Tibial nerve (tissue), 4 donors: ENCODE measurements around the gene HSCB. TPM values are rescaled to one million over a fixed set of nuclear protein-coding genes. Genes with fewer than 3 reads are reported as not detected.

Source experiments
- DNase-seq, 2 donors: peaks; one replicate each; pipeline ENCODE4 v3.0.0-alpha.2; 2019; ENCODE audit warnings: low spot score in 2 of 2
- H3K27ac ChIP-seq, 4 donors: fragments of 200-600 bp; sonication (generic) in 3 of 4; one replicate each; pipeline ENCODE4 v1.5.1; 2017 to 2019; ENCODE audit warnings: mild to moderate bottlenecking in 1 of 4
- H3K27me3 ChIP-seq, 2 donors: fragments of 200-600 bp; sonication (generic) in 1 of 2; one replicate each; pipeline versions ENCODE4 v1.5.1 to v1.6.0; 2017 to 2019
- H3K36me3 ChIP-seq, 3 donors: fragments of 200-600 bp; sonication (generic); one replicate each; pipeline ENCODE4 v1.5.1; 2018 to 2019
- H3K4me1 ChIP-seq, 4 donors: fragments of 200-600 bp; sonication (generic) in 3 of 4; one replicate each; pipeline ENCODE4 v1.5.1; 2017 to 2019
- H3K4me3 ChIP-seq, 4 donors: fragments of 200-600 bp; sonication (generic) in 3 of 4; one replicate each; pipeline ENCODE4 v1.5.1; 2017 to 2019; ENCODE audit warnings: mild to moderate bottlenecking in 1 of 4, moderate library complexity in 1 of 4
- H3K9me3 ChIP-seq, 4 donors: fragments of 200-600 bp; sonication (generic) in 3 of 4; one replicate each; pipeline ENCODE4 v1.5.1; 2017 to 2019
- CTCF ChIP-seq, 5 experiments: fragments of 200-600 bp in 3 of 5; fragments of 450-650 bp in 2 of 5; sonication (generic) in 3 of 5; IDR thresholded peaks; one replicate each; pipeline ENCODE4 v1.5.1; 2016 to 2019; ENCODE audit warnings: antibody characterized with exemption in 5 of 5, mild to moderate bottlenecking in 3 of 5, moderate library complexity in 2 of 5
- EP300 ChIP-seq, 2 donors: sonication (generic); formaldehyde crosslinking; IDR thresholded peaks; one replicate each; pipeline ENCODE4 v1.6.1; 2017; ENCODE audit warnings: antibody characterized with exemption in 2 of 2, mild to moderate bottlenecking in 1 of 2
- POLR2A ChIP-seq, 2 donors: fragments of 450-650 bp; IDR thresholded peaks; one replicate each; pipeline ENCODE4 v1.6.1; 2017; ENCODE audit warnings: antibody characterized with exemption in 2 of 2, mild to moderate bottlenecking in 2 of 2, moderate library complexity in 2 of 2
- WGBS, 2 donors: methylation state at CpG; one replicate each; pipeline ENCODE4 v1.1.5; 2018; 5-methylcytosine and 5-hydroxymethylcytosine counted together
- total RNA-seq, 4 donors: library from RNA; depleted of rRNA; stranded (reverse); fragments of >200 nt; gene quantifications; one replicate each; pipeline ENCODE4 v1.1.0, GENCODE V29; 2016

HSCB gene
- total RNA-seq, 4 donors from 2014 or later: 20.0 to 38.7 (median 27.0) TPM

GRCh38 chr22:28773461-28773867 is 31.6 kb downstream of the HSCB start:
- H3K9me3 ChIP-seq: peaks cover 0 to 8% (median 0%) of the 10 kb centered on the region in 4 donors
- no peak for TF ChIP-seq EP300 (IDR thresholded peaks at IDR 0.05)
- no peak for TF ChIP-seq CTCF (IDR thresholded peaks at IDR 0.05)
- no peak for TF ChIP-seq POLR2A (IDR thresholded peaks at IDR 0.05)
- H3K4me1 ChIP-seq: peaks cover 0 to 28% (median 12%) of the 10 kb centered on the region in 4 donors
- WGBS, 2 donors: 2 to 3% methylated on average over 10 of the region's 10 CpGs
- peak overlapping the region; percentile 97 to 99 (median 99) for H3K27ac ChIP-seq
- H3K27me3 ChIP-seq: no peaks in the 10 kb centered on the region
- DNase-seq: no peak
- H3K4me3 ChIP-seq: peak overlapping the region; percentile 66 to 99 (median 88)
- peaks cover 0 to 37% (median 0%) of the 10 kb centered on the region in 3 donors for H3K36me3 ChIP-seq

- Histone ChIP-seq H3K4me3 (no peak overlapping the region), H3K27me3 (no peaks in the 10 kb centered on the region), H3K36me3 (peaks cover 0 to 45% (median 0%) of the 10 kb centered on the region in 3 donors), H3K27ac (no peak overlapping the region), H3K4me1 (peaks cover 0 to 28% (median 12%) of the 10 kb centered on the region in 4 donors), H3K9me3 (peaks cover 0 to 2% (median 0%) of the 10 kb centered on the region in 4 donors)
- 93 to 96% methylated on average over 1 of the region's 1 CpG for WGBS, 2 donors
- no peak for TF ChIP-seq EP300 (IDR thresholded peaks at IDR 0.05)
- TF ChIP-seq POLR2A (IDR thresholded peaks at IDR 0.05): no peak
- TF ChIP-seq CTCF (IDR thresholded peaks at IDR 0.05): no peak
- no peak for DNase-seq
These were observed 32.5 kb downstream of the HSCB start for GRCh38 chr22:28774378-28774777.

- H3K27me3 ChIP-seq: no peaks in the 10 kb centered on the region
- peaks cover 0 to 88% (median 20%) of the 10 kb centered on the region in 3 donors for H3K36me3 ChIP-seq
- DNase-seq: no peak
- TF ChIP-seq EP300 (IDR thresholded peaks at IDR 0.05): no peak
- TF ChIP-seq CTCF (IDR thresholded peaks at IDR 0.05): no peak
- TF ChIP-seq POLR2A (IDR thresholded peaks at IDR 0.05): no peak
- H3K4me3 ChIP-seq: no peak overlapping the region
- WGBS, 2 donors: 78 to 89% methylated on average over 5 of the region's 5 CpGs
- no peaks in the 10 kb centered on the region for H3K9me3 ChIP-seq
- H3K27ac ChIP-seq: no peak overlapping the region
- peaks cover 0 to 13% (median under 1%) of the 10 kb centered on the region in 4 donors for H3K4me1 ChIP-seq
These were observed 38.0 kb downstream of the HSCB start for GRCh38 chr22:28779833-28780232.

- Histone ChIP-seq H3K4me1 (peaks cover 0 to 8% (median 0%) of the 10 kb centered on the region in 4 donors), H3K36me3 (peaks cover 0 to 88% (median 23%) of the 10 kb centered on the region in 3 donors), H3K9me3 (no peaks in the 10 kb centered on the region), H3K27me3 (no peaks in the 10 kb centered on the region), H3K27ac (no peak overlapping the region), H3K4me3 (no peak overlapping the region)
- no peak for TF ChIP-seq CTCF (IDR thresholded peaks at IDR 0.05)
- TF ChIP-seq EP300 (IDR thresholded peaks at IDR 0.05): no peak
- DNase-seq: no peak
- WGBS, 2 donors: 88 to 94% methylated on average over 1 of the region's 1 CpG
These were observed 38.5 kb downstream of the HSCB start for GRCh38 chr22:28780296-28780695.

GRCh38 chr22:28783786-28784671 is 42.2 kb downstream of the HSCB start:
- peaks cover 0 to 6% (median 0%) of the 10 kb centered on the region in 4 donors for H3K4me1 ChIP-seq
- peaks cover 0 to 76% (median 30%) of the 10 kb centered on the region in 3 donors for H3K36me3 ChIP-seq
- H3K27me3 ChIP-seq: no peaks in the 10 kb centered on the region
- no peak for TF ChIP-seq CTCF (IDR thresholded peaks at IDR 0.05)
- no peak for TF ChIP-seq EP300 (IDR thresholded peaks at IDR 0.05)
- TF ChIP-seq POLR2A (IDR thresholded peaks at IDR 0.05): no peak
- H3K27ac ChIP-seq: peak overlapping the region in 1 of 4 donors; percentile 4
- DNase-seq: no peak
- H3K9me3 ChIP-seq: no peaks in the 10 kb centered on the region
- WGBS, 2 donors: 82 to 83% methylated on average over 4 of the region's 4 CpGs
- H3K4me3 ChIP-seq: no peak overlapping the region
